Measurements from ENCODE around the gene TSPAN14. TPM values are rescaled to one million over a fixed set of nuclear protein-coding genes. Genes with fewer than 3 reads are reported as not detected.

The TSPAN14 gene
- total RNA-seq, 1 experiment from 2014 or later, result 3.4 TPM

DNA sequence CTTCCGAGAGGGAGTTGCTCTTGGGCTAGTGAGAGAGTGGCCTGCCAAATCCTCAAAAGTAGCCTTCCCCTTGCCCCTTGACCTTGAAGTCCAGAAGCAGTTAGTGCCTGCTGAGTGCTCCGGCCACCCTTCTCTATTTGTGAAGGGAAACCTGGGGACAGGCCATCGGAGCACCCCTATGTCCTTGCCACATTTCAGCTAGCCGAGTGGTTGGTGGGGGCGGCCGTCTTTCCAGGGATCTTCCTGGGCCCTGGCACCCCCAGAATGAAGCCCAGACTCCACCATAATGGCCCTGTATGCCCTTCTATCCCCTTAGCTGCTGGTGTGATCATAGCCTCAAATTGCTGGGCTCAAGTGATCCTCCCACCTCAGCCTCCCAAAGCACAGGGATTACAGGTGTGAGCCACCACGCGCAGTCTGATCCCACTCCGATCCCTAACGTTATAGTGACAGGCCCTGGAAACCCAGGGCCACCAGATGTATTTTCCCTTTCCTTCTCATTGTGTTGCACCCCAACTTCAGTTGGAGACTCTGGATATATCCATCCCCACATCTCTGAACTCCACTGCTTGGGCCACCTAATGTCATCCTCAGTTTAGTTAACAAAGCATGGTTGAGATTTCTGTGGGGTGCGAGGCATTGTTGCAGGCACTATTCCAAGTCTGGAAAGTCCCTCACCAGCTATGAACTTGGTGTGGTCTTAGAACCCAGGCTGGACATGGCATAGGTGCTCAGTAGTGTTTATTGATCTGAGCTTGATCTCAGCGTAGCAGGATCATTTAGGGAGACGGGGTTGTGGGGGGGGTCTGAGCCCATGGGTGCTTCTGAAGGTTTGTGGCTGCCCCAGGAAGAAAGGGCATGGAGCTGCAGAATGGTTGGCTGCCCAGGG, 1.6 kb downstream of the TSPAN14 start:
- Histone ChIP-seq H3K9ac (ENCODE audit: low read length) (peak overlapping the region; percentile 68), H3K9me2 (replicated peaks; ENCODE audit: insufficient read depth, low read length) (no peaks in the 10 kb centered on the region), H4K20me1 (ENCODE audit: insufficient read depth, low read depth, low read length) (peaks cover 17% of the 10 kb centered on the region; the same call in 1 of the 2 replicates), H3K9me3 (ENCODE audit: low read length) (no peaks in the 10 kb centered on the region), H3K4me2 (ENCODE audit: low read depth, low read length, poor library complexity, severe bottlenecking) (peak overlapping the region; percentile 85), H3K27ac (ENCODE audit: low read length) (no peak overlapping the region), H2AFZ (ENCODE audit: low read length) (no peak overlapping the region), H3K4me1 (ENCODE audit: low read length) (peaks cover 15% of the 10 kb centered on the region), H3K36me3 (ENCODE audit: insufficient read depth, low read length) (no peaks in the 10 kb centered on the region), H3K27me3 (ENCODE audit: low read length) (0 out of 2 replicates have a peak, but pooled peaks cover 3% of the 10 kb centered on the region), H3K4me3 (ENCODE audit: low read length) (peak overlapping the region; percentile 73; the same call in 1 of the 2 replicates), H3K79me2 (ENCODE audit: low read length) (no peaks in the 10 kb centered on the region)
- no peak for DNase-seq

DNA sequence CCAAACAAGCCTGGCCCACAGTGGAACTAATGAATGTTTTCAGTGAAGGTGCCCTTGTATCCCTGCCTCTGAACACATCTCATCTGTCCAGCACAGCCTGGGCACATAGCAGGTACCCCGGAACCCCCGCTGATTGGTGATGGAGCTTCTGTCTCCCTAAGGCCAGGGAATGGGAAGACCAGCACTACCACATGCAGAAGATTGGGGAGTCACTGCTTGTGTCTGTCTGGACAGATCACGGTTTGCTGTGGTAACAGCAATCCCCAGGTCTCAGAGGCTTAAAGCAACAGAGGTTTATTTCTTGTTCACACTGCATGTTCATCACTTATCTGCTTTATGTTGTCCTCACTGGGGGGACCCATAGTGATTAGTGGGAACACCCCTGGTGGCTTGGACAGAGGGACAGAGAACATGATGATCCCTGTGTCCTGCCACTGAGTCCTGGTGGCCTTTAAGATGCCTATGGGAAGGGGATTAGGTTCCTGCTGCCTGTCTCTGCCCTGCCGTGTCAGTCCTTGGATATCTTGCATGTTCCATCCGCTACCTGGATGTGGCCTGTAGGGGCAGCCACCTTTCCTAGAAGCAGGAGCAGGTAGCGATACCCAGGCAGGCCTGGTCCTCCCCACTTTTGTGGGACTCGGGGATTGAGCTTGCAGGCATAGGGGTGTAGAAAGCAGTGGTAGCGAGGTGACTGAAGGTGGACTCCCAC, 3.6 kb downstream of the TSPAN14 start:
- H3K27ac ChIP-seq (ENCODE audit: low read length), result no peak overlapping the region
- no peak for DNase-seq
- H3K9me3 ChIP-seq (ENCODE audit: low read length), result no peaks in the 10 kb centered on the region
- no peak overlapping the region for H3K4me2 ChIP-seq (ENCODE audit: low read depth, low read length, poor library complexity, severe bottlenecking)
- H3K4me1 ChIP-seq (ENCODE audit: low read length), result peaks cover 17% of the 10 kb centered on the region
- H3K9ac ChIP-seq (ENCODE audit: low read length), result no peak overlapping the region
- H3K36me3 ChIP-seq (ENCODE audit: insufficient read depth, low read length), result no peaks in the 10 kb centered on the region
- 0 out of 2 replicates have a peak, but pooled peaks cover 3% of the 10 kb centered on the region for H3K27me3 ChIP-seq (ENCODE audit: low read length)
- H3K9me2 ChIP-seq (replicated peaks; ENCODE audit: insufficient read depth, low read length), result no peaks in the 10 kb centered on the region
- H4K20me1 ChIP-seq (ENCODE audit: insufficient read depth, low read depth, low read length), result peaks cover 17% of the 10 kb centered on the region; the same call in 1 of the 2 replicates
- no peaks in the 10 kb centered on the region for H3K79me2 ChIP-seq (ENCODE audit: low read length)
- no peak overlapping the region for H3K4me3 ChIP-seq (ENCODE audit: low read length)
- no peak overlapping the region for H2AFZ ChIP-seq (ENCODE audit: low read length)

- H3K79me2 ChIP-seq (ENCODE audit: low read length), result no peaks in the 10 kb centered on the region
- no peaks in the 10 kb centered on the region for H3K9me2 ChIP-seq (replicated peaks; ENCODE audit: insufficient read depth, low read length)
- no peak overlapping the region for H3K4me2 ChIP-seq (ENCODE audit: low read depth, low read length, poor library complexity, severe bottlenecking)
- peaks cover 22% of the 10 kb centered on the region for H3K4me1 ChIP-seq (ENCODE audit: low read length)
- no peak for DNase-seq
- H3K4me3 ChIP-seq (ENCODE audit: low read length), result no peak overlapping the region
- no peaks in the 10 kb centered on the region for H3K9me3 ChIP-seq (ENCODE audit: low read length)
- H4K20me1 ChIP-seq (ENCODE audit: insufficient read depth, low read depth, low read length), result peaks cover 15% of the 10 kb centered on the region; the same call in 1 of the 2 replicates
- H3K36me3 ChIP-seq (ENCODE audit: insufficient read depth, low read length), result no peaks in the 10 kb centered on the region
- 0 out of 2 replicates have a peak, but pooled peaks cover 3% of the 10 kb centered on the region for H3K27me3 ChIP-seq (ENCODE audit: low read length)
- no peak overlapping the region for H2AFZ ChIP-seq (ENCODE audit: low read length)
- no peak overlapping the region for H3K27ac ChIP-seq (ENCODE audit: low read length)
- H3K9ac ChIP-seq (ENCODE audit: low read length), result no peak overlapping the region
Measured at GRCh38 chr10:80458263-80458625, 4.1 kb downstream of the TSPAN14 start.

DNA sequence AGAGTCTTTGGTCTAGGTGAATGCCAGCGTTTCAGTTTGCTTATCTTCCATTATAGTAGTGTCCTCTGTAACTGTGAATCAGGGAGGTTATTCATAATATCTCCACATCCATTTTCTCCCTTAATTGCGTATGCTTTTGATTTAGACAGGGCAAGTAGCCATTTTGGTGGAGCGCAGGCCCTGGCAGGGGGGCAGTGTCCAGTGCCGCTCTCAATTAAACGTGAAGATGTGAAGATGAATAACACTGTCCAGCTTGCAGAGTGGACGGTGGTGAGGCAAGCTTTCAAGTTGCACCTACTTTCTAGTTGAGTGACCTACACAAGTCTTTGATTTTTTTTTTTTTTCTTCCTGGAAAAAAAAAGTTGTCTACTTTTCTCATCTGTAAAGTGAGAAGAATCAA, 4.5 kb downstream of the TSPAN14 start:
- H3K9me3 ChIP-seq (ENCODE audit: low read length), result no peaks in the 10 kb centered on the region
- H3K4me3 ChIP-seq (ENCODE audit: low read length), result no peak overlapping the region
- H3K4me1 ChIP-seq (ENCODE audit: low read length), result peaks cover 26% of the 10 kb centered on the region
- 0 out of 2 replicates have a peak, but pooled peaks cover 3% of the 10 kb centered on the region for H3K27me3 ChIP-seq (ENCODE audit: low read length)
- H3K9me2 ChIP-seq (replicated peaks; ENCODE audit: insufficient read depth, low read length), result no peaks in the 10 kb centered on the region
- peaks cover 11% of the 10 kb centered on the region; the same call in 1 of the 2 replicates for H4K20me1 ChIP-seq (ENCODE audit: insufficient read depth, low read depth, low read length)
- H3K27ac ChIP-seq (ENCODE audit: low read length), result no peak overlapping the region
- no peaks in the 10 kb centered on the region for H3K79me2 ChIP-seq (ENCODE audit: low read length)
- H2AFZ ChIP-seq (ENCODE audit: low read length), result no peak overlapping the region
- H3K36me3 ChIP-seq (ENCODE audit: insufficient read depth, low read length), result no peaks in the 10 kb centered on the region
- H3K9ac ChIP-seq (ENCODE audit: low read length), result no peak overlapping the region
- DNase-seq, result no peak
- no peak overlapping the region for H3K4me2 ChIP-seq (ENCODE audit: low read depth, low read length, poor library complexity, severe bottlenecking)

GRCh38 chr10:80459047-80459865, 5.1 kb downstream of the TSPAN14 start:
- Histone ChIP-seq H2AFZ (ENCODE audit: low read length) (no peak overlapping the region), H3K4me3 (ENCODE audit: low read length) (no peak overlapping the region), H3K9me2 (replicated peaks; ENCODE audit: insufficient read depth, low read length) (no peaks in the 10 kb centered on the region), H3K9me3 (ENCODE audit: low read length) (no peaks in the 10 kb centered on the region), H3K79me2 (ENCODE audit: low read length) (no peaks in the 10 kb centered on the region), H3K4me2 (ENCODE audit: low read depth, low read length, poor library complexity, severe bottlenecking) (no peak overlapping the region), H3K9ac (ENCODE audit: low read length) (no peak overlapping the region), H3K4me1 (ENCODE audit: low read length) (peaks cover 27% of the 10 kb centered on the region), H3K27me3 (ENCODE audit: low read length) (0 out of 2 replicates have a peak, but pooled peaks cover 3% of the 10 kb centered on the region), H3K36me3 (ENCODE audit: insufficient read depth, low read length) (no peaks in the 10 kb centered on the region), H3K27ac (ENCODE audit: low read length) (no peak overlapping the region), H4K20me1 (ENCODE audit: insufficient read depth, low read depth, low read length) (peaks cover 11% of the 10 kb centered on the region; the same call in 1 of the 2 replicates)
- no peak for DNase-seq

- Histone ChIP-seq H3K9ac (ENCODE audit: low read length) (no peak overlapping the region), H2AFZ (ENCODE audit: low read length) (no peak overlapping the region), H3K27ac (ENCODE audit: low read length) (no peak overlapping the region), H3K36me3 (ENCODE audit: insufficient read depth, low read length) (no peaks in the 10 kb centered on the region), H3K79me2 (ENCODE audit: low read length) (no peaks in the 10 kb centered on the region), H3K4me2 (ENCODE audit: low read depth, low read length, poor library complexity, severe bottlenecking) (no peak overlapping the region), H4K20me1 (ENCODE audit: insufficient read depth, low read depth, low read length) (peaks cover 8% of the 10 kb centered on the region; the same call in 1 of the 2 replicates), H3K27me3 (ENCODE audit: low read length) (0 out of 2 replicates have a peak, but pooled peaks cover 3% of the 10 kb centered on the region), H3K4me3 (ENCODE audit: low read length) (no peak overlapping the region), H3K4me1 (ENCODE audit: low read length) (peaks cover 13% of the 10 kb centered on the region), H3K9me2 (replicated peaks; ENCODE audit: insufficient read depth, low read length) (no peaks in the 10 kb centered on the region), H3K9me3 (ENCODE audit: low read length) (no peaks in the 10 kb centered on the region)
- no peak for DNase-seq
Measured at GRCh38 chr10:80460399-80461207, 6.5 kb downstream of the TSPAN14 start.

Measured in Karpas-422 (cell line).